Colonic mucosa (tissue), 4 donors: ENCODE data around the gene TAC4. TPM values are rescaled to one million over a fixed set of nuclear protein-coding genes. Genes with fewer than 3 reads are reported as not detected.

ENCODE experiments used
- DNase-seq: peaks from one replicate; pipeline ENCODE4 v3.0.0-alpha.2; 2020
- H3K27ac ChIP-seq: fragments of 200-600 bp; one replicate; pipeline ENCODE4 v1.8.0; 2021
- H3K27me3 ChIP-seq: fragments of 200-600 bp; one replicate; pipeline ENCODE4 v1.8.0; 2021
- H3K36me3 ChIP-seq: fragments of 200-600 bp; one replicate; pipeline ENCODE4 v1.8.0; 2021
- H3K4me1 ChIP-seq: fragments of 200-600 bp; one replicate; pipeline ENCODE4 v1.8.0; 2021; ENCODE audit warnings: mild to moderate bottlenecking
- H3K4me3 ChIP-seq: fragments of 200-600 bp; one replicate; pipeline ENCODE4 v1.8.0; 2021
- H3K9ac ChIP-seq, 2 donors: one replicate each; pipeline ENCODE4 v1.7.0; 2013; ENCODE audit warnings: control low read depth in 2 of 2, low read depth in 2 of 2, low read length in 2 of 2
- H3K9me3 ChIP-seq: fragments of 200-600 bp; one replicate; pipeline ENCODE4 v1.8.0; 2021
- intact Hi-C: fragments of 100-400 bp; cut with DNase I; formaldehyde crosslinking; loops from one replicate; pipeline ENCODE4 v1.14.1; 2022
- total RNA-seq, 2 donors: library from RNA; stranded (reverse); fragmentation: NEBNext Ultra II Directional in 1 of 2; extraction: Animal tissue kit (Norgen Biotek cat#: 25700) in 1 of 2; gene quantifications; one replicate each; pipeline ENCODE4 v1.2.1, GENCODE V29; 2021
- TF ChIP-seq, protein P1 (sequence below): fragments of 200-600 bp; IDR thresholded peaks from one replicate; pipeline ENCODE4 v1.8.0; 2022; ENCODE audit warnings: antibody characterized with exemption, mild to moderate bottlenecking
- donor health status: healthy.
- donor health status: DM: no; HTN: no; CAD: no.
- donor health status: DM: no; HTN: no; CAD: no.

Gene TAC4, protein sequence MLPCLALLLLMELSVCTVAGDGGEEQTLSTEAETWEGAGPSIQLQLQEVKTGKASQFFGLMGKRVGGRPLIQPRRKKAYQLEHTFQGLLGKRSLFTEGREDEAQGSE
- total RNA-seq: not detected

DNA sequence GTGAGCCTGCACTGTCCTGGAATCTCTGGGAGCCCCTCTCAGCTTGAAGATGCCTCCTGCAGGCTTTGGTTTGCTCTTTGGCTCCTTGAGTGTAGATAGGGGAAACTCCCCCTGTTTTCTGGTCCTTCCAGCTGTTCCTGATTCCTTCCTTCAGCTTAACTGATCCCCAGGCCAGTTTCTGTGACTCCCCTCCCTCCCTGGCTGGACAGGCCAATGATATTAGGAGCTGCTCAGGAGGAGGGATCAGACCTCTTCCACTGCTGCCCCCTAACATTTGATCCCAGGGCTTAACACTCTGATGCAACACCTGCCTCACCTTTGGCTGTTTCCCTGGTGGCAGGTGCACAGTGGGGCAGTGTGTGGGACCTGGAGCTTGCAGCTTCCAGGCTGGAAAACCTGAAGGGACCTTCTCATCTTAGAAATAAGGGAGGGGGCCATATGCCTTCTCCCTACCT lies at the start of gene TAC4:
TAC4 (minus strand) TSS at position 51 of the 455 bp plus-strand sequence. CDS start 52 bp downstream, outside the sequence.
- TF ChIP-seq, protein P1, sequence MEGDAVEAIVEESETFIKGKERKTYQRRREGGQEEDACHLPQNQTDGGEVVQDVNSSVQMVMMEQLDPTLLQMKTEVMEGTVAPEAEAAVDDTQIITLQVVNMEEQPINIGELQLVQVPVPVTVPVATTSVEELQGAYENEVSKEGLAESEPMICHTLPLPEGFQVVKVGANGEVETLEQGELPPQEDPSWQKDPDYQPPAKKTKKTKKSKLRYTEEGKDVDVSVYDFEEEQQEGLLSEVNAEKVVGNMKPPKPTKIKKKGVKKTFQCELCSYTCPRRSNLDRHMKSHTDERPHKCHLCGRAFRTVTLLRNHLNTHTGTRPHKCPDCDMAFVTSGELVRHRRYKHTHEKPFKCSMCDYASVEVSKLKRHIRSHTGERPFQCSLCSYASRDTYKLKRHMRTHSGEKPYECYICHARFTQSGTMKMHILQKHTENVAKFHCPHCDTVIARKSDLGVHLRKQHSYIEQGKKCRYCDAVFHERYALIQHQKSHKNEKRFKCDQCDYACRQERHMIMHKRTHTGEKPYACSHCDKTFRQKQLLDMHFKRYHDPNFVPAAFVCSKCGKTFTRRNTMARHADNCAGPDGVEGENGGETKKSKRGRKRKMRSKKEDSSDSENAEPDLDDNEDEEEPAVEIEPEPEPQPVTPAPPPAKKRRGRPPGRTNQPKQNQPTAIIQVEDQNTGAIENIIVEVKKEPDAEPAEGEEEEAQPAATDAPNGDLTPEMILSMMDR: no peak
- Histone ChIP-seq H3K27ac (no peak within 1 kb of the TSS), H3K9me3 (no peaks in the 10 kb centered on the region), H3K4me3 (no peak within 1 kb of the TSS), H3K36me3 (no peaks in the 10 kb centered on the region), H3K4me1 (no peaks in the 10 kb centered on the region), H3K27me3 (no peaks in the 10 kb centered on the region), H3K9ac (no peak within 1 kb of the TSS)
- intact Hi-C loops: no loop called here
- no peak for DNase-seq

DNA sequence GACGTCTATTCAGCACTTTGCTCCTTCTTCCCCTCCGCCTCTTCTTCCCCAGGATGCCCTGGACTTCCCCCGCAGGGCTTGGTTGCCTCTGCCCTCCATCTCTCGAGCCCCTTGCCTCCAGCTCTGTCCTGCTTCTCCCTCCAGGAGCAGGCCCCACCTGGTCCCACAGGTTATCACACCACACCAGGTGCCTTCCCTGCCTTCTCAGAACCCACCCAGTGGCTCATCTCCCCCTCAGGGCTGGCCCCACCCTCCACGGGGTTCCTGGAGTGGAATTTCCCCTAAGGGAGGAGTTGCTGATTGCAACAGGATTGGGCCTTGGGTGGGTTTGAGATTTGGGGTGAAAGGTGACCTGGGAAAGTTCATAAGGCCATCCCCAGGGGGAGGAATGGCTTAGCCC lies 49.0 kb upstream of the TAC4 start:
- no peaks in the 10 kb centered on the region for H3K27me3 ChIP-seq
- no peak overlapping the region for H3K4me3 ChIP-seq
- H3K9me3 ChIP-seq: no peaks in the 10 kb centered on the region
- H3K36me3 ChIP-seq: no peaks in the 10 kb centered on the region
- no peak for DNase-seq
- H3K27ac ChIP-seq: no peak overlapping the region
- TF ChIP-seq, protein P1: no peak
- no peaks in the 10 kb centered on the region for H3K4me1 ChIP-seq
- no peak overlapping the region for H3K9ac ChIP-seq
- intact Hi-C loops: no loop called here

DNA sequence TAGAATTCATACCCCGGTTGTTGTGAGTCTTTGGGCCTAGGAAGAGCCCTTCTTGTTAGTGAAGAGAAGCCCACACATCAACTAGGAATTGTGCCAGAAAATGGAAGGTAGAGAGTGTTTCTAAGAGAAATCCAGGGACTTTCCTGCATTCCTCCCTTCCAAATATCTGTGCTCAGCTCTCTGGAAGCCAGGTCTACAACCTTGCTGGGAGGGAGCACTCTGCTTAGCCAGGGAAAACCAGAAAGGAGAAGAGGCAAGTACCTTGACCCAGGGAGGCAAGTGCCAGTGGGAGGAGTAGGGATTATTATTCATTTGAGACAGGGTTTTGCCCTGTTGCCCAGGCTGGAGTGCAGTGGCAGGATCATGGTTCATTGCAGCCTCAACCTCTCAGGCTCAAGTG lies 48.4 kb upstream of the TAC4 start:
- intact Hi-C loops: no loop called here

DNA sequence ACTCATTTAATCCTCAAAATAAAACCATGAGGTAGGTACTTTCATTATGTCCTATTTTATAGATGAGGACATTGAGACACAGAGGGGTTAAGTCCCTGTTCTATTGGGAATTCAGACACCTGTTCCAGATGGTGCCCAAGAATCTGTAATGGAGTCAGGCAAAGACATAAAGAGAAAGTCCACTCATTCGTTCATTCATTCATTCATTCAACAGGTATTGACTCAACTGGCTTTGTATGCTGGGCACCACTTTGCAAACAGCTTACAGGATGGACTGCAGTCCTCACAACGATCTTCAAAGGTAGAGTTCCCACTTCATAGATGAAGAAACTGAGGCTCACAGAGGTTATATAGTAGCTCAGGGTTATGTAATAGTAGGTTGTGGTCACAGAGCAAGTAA lies 47.9 kb upstream of the TAC4 start:
- H3K4me3 ChIP-seq: no peak overlapping the region
- H3K27ac ChIP-seq: no peak overlapping the region
- H3K27me3 ChIP-seq: peaks cover 8% of the 10 kb centered on the region
- no peaks in the 10 kb centered on the region for H3K4me1 ChIP-seq
- DNase-seq: no peak
- H3K36me3 ChIP-seq: no peaks in the 10 kb centered on the region
- intact Hi-C loops: no loop called here
- TF ChIP-seq, protein P1: no peak
- H3K9me3 ChIP-seq: no peaks in the 10 kb centered on the region
- no peak overlapping the region for H3K9ac ChIP-seq

More for the DNA sequence above, 48.4 kb upstream of the TAC4 start:
- H3K9me3 ChIP-seq: no peaks in the 10 kb centered on the region
- H3K4me1 ChIP-seq: no peaks in the 10 kb centered on the region
- peaks cover 5% of the 10 kb centered on the region for H3K27me3 ChIP-seq
- H3K36me3 ChIP-seq: no peaks in the 10 kb centered on the region
- no peak overlapping the region for H3K4me3 ChIP-seq
- TF ChIP-seq, protein P1: no peak
- DNase-seq: no peak
- no peak overlapping the region for H3K27ac ChIP-seq
- no peak overlapping the region for H3K9ac ChIP-seq

DNA sequence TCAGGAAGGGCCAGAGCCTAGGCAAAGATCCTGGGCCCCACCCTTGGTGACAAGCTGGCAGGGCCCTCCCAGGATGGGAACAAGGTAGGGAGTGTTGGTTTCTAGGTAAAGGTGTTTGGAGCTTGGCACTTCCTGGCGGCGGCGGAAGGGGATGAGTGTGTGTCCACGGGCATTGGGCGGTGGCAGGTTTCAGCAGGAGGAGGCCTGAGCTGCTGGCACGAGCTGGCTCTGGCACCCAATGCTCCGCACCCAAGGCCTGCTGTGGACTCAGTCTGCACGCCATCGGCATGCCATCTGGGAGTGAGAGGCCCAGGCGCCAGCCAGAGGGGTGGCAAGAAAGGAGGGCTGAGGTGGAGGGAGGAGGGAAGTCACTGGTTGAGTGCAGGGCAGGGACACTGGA lies 46.9 kb upstream of the TAC4 start:
- DNase-seq: no peak
- no peak overlapping the region for H3K27ac ChIP-seq
- intact Hi-C loops: no loop called here
- no peaks in the 10 kb centered on the region for H3K4me1 ChIP-seq
- no peak overlapping the region for H3K9ac ChIP-seq
- no peaks in the 10 kb centered on the region for H3K36me3 ChIP-seq
- no peak overlapping the region for H3K4me3 ChIP-seq
- no peaks in the 10 kb centered on the region for H3K9me3 ChIP-seq
- peaks cover 19% of the 10 kb centered on the region for H3K27me3 ChIP-seq
- TF ChIP-seq, protein P1: no peak
